ENCODE results near the gene FGF8. TPM values are rescaled to one million over a fixed set of nuclear protein-coding genes. Genes with fewer than 3 reads are reported as not detected.

Gene FGF8
- total and polyA plus RNA-seq, 2 of the 8 experiments (the other 6 are each of a cell fraction or from before 2014, with no cell fraction given): 1.1 to 3.9 TPM

DNA sequence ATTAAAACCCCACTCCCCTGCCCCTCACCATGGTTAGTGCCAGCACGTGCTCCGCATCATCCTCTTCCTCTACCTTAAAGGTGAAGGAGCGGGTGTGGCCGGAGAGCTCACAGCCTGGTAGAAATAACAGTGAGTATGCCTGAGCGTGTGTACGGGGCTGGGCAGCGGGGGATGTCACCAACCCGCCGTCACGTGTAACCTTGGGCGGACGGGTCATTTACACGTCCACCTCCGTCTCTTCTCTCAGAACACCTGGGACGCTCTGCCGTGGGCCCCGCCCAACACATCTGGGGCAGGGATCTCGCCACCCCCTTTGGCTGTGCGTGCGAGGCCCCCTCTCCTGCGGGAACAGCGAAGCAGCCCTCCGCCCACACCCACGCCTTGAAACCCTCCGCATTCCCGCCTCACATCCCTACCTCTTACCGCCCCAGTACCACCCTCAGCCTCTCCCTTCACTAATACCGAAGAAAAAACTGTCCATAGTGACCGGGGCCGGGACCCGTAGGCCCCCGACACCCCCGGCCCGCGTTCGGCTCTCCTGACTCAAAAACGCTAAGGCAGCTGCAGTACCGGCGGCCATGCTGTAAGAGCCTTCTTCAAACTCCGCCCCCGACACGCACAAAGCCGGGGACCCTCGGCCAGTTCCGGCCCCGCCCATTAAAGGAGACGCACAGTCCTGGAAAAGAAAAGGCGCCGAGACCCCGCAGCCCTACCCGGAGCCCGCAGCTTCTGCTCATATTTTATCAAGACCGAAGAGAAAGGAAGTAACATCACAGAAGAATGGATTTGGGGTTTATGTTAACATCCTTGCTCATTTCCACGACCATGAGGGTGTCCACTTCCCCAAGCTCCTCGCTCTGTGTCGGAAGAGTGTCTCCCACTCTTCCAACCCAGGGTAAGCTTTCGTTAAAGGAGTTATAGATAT, 7.2 kb upstream of the FGF8 start, which contains the start of gene NPM3 (continued):
- TF ChIP-seq PHF8 (conservative IDR thresholded peaks at IDR 0.05; ENCODE audit: low read depth, low read length) (peak; percentile 61), HDAC2 (IDR thresholded peaks at IDR 0.05; ENCODE audit: borderline replicate concordance in 1 of 2, low read depth in 2 of 2, low read length in 2 of 2) (peak in 1 of 2 experiments; percentile 92; a peak in 2 of 4 replicates), POLR2AphosphoS5 (IDR thresholded peaks at IDR 0.05; ENCODE audit: low read depth, low read length) (peak; percentile 46), GTF2F1 (IDR thresholded peaks at IDR 0.05; ENCODE audit: borderline replicate concordance, low read depth, low read length) (no peak), JUN (IDR thresholded peaks at IDR 0.05; ENCODE audit: low read depth, low read length) (no peak), TAF1 (IDR thresholded peaks at IDR 0.05; ENCODE audit: low read depth, low read length) (peak; percentile 83), YY1 (IDR thresholded peaks at IDR 0.05; ENCODE audit: low read depth, low read length) (peak; percentile 97), SRF (IDR thresholded peaks at IDR 0.05; ENCODE audit: low read depth, low read length) (peak; percentile 59; the same call in 1 of the 2 replicates), SP1 (IDR thresholded peaks at IDR 0.05; ENCODE audit: low read depth, low read length) (peak; percentile 85; the same call in 1 of the 2 replicates), CBX5 (IDR thresholded peaks at IDR 0.05; ENCODE audit: low read depth, low read length) (no peak), RXRA (IDR thresholded peaks at IDR 0.05; ENCODE audit: insufficient read depth, low read depth, low read length) (no peak), EP300 (IDR thresholded peaks at IDR 0.05; ENCODE audit: borderline replicate concordance in 1 of 2, low read depth in 2 of 2, low read length in 2 of 2) (no peak), KDM4A (IDR thresholded peaks at IDR 0.05; ENCODE audit: low read depth, low read length, severe bottlenecking) (peak; percentile 80)
- TF ChIP-seq, protein P1, sequence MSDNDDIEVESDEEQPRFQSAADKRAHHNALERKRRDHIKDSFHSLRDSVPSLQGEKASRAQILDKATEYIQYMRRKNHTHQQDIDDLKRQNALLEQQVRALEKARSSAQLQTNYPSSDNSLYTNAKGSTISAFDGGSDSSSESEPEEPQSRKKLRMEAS (IDR thresholded peaks at IDR 0.05): peak; percentile 39

Measured in H1 (cell line).